Gastroesophageal sphincter (tissue), 4 donors: ENCODE measurements around the gene POMC. TPM values are rescaled to one million over a fixed set of nuclear protein-coding genes. Genes with fewer than 3 reads are reported as not detected.
A peak's percentile ranks its signal among the peaks of the same experiment; 100 is the strongest.

Experiments used
- ATAC-seq: fragments of 150-250 bp; one replicate; pipeline ENCODE4 v1.9.1; 2016; ENCODE audit warnings: mild to moderate bottlenecking, moderate library complexity
- H3K27ac ChIP-seq, 4 donors: fragments of 200-600 bp; sonication (generic) in 3 of 4; 1 replicate in 3 of 4; 2 replicates in 1 of 4; pipeline ENCODE4 v1.5.1; 2016 to 2019
- H3K27me3 ChIP-seq: fragments of 200-600 bp; sonication (generic); one replicate; pipeline ENCODE4 v1.5.1; 2019
- H3K36me3 ChIP-seq, 2 donors: fragments of 200-600 bp; sonication (generic); one replicate each; pipeline ENCODE4 v1.5.1; 2019; ENCODE audit warnings: control low read depth in 1 of 2
- H3K4me1 ChIP-seq, 3 donors: fragments of 200-600 bp; sonication (generic); 1 replicate in 2 of 3; 2 replicates in 1 of 3; pipeline ENCODE4 v1.5.1; 2016 to 2019; ENCODE audit warnings: control low read depth in 2 of 3
- H3K4me3 ChIP-seq, 2 donors: fragments of 200-600 bp; sonication (generic); one replicate each; pipeline ENCODE4 v1.5.1; 2019; ENCODE audit warnings: mild to moderate bottlenecking in 1 of 2, moderate library complexity in 1 of 2
- H3K9me3 ChIP-seq, 3 donors: fragments of 200-600 bp; sonication (generic); one replicate each; pipeline ENCODE4 v1.5.1; 2017 to 2019; ENCODE audit warnings: control low read depth in 2 of 3
- EP300 ChIP-seq: sonication (generic); formaldehyde crosslinking; IDR thresholded peaks from one replicate; pipeline ENCODE4 v1.6.1; 2017; ENCODE audit warnings: antibody characterized with exemption, mild to moderate bottlenecking
- POLR2A ChIP-seq, 2 donors: fragments of 450-650 bp; IDR thresholded peaks; one replicate each; pipeline ENCODE4 v1.6.1; 2017; ENCODE audit warnings: antibody characterized with exemption in 2 of 2, mild to moderate bottlenecking in 2 of 2, moderate library complexity in 1 of 2
- POLR2AphosphoS5 ChIP-seq: sonication (generic); formaldehyde crosslinking; IDR thresholded peaks from one replicate; pipeline ENCODE4 v1.6.1; 2017; ENCODE audit warnings: antibody characterized with exemption
- WGBS, 2 donors: methylation state at CpG; one replicate each; pipeline ENCODE4 v1.1.5; 2018; ENCODE audit warnings: low coverage in 1 of 2; 5-methylcytosine and 5-hydroxymethylcytosine counted together
- total RNA-seq, 4 donors: library from RNA; depleted of rRNA; stranded (reverse); fragments of >200 nt; gene quantifications; one replicate each; pipeline ENCODE4 v1.1.0, GENCODE V29; 2016
- TF ChIP-seq, protein P1 (sequence below), 4 experiments: fragments of 200-600 bp in 2 of 4; fragments of 450-650 bp in 2 of 4; sonication (generic) in 1 of 4; IDR thresholded peaks; one replicate each; pipeline ENCODE4 v1.5.1; 2017 to 2019; ENCODE audit warnings: antibody characterized with exemption in 4 of 4, mild to moderate bottlenecking in 2 of 4, moderate library complexity in 2 of 4

POMC gene
- total RNA-seq = 10 to 100 TPM in 1 of 4 donors, 1 to 10 TPM in 3; 2.5 to 24.4 (median 5.4) TPM

DNA sequence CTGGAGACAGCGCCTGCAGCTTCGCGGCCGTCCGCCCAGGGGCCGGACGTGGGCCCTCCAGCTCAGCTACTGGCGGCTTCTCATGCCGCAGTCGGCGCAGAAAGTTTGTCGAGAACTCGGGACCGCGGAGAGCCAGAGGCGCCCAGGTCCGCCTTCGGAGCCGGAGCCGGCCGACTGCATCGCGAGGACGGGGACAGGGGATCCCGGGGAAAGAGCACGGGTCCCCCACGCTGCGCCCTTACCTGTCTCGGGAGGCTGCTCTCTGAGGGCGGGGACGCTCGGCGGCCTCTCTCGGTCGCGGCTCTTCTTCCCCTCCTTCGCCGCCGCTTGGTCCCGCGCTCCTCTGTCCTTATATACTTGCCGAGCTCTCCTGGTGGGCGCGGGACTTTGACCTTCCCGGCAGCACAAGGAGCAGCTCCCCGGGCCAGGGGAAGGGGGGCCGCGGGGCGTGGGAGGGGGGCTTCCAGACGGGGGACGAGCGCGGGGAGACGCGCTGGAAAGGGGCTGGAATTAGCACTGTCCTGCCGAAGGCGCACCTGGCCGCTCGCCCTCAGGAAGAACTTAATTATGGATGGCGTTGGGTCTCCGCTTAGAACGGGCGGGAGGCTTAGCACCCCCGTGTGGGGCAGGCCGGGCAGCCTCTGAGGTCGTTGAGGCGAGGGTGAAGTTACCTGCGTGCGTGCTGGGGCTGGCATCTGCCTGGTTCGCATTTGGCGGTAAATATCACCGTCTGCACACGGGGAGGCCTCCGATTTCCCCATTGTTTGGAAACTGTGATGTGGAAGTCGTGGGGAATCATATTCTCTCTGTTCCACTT lies at the start of gene POMC:
Gene POMC (minus strand): TSS at position 325 of the 817 bp plus-strand sequence. CDS start 3,808 bp downstream, outside the sequence.
- H3K27ac ChIP-seq = no peak within 1 kb of the TSS
- ATAC-seq = peak; percentile 46
- H3K4me1 ChIP-seq = peaks cover 0 to 17% (median 8%) of the 10 kb centered on the region in 3 donors
- no peak for TF ChIP-seq POLR2AphosphoS5
- TF ChIP-seq, protein P1, sequence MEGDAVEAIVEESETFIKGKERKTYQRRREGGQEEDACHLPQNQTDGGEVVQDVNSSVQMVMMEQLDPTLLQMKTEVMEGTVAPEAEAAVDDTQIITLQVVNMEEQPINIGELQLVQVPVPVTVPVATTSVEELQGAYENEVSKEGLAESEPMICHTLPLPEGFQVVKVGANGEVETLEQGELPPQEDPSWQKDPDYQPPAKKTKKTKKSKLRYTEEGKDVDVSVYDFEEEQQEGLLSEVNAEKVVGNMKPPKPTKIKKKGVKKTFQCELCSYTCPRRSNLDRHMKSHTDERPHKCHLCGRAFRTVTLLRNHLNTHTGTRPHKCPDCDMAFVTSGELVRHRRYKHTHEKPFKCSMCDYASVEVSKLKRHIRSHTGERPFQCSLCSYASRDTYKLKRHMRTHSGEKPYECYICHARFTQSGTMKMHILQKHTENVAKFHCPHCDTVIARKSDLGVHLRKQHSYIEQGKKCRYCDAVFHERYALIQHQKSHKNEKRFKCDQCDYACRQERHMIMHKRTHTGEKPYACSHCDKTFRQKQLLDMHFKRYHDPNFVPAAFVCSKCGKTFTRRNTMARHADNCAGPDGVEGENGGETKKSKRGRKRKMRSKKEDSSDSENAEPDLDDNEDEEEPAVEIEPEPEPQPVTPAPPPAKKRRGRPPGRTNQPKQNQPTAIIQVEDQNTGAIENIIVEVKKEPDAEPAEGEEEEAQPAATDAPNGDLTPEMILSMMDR (IDR thresholded peaks at IDR 0.05) = no peak
- peak within 1 kb of the TSS; percentile 13 to 52 for H3K4me3 ChIP-seq
- H3K9me3 ChIP-seq = no peaks in the 10 kb centered on the region
- H3K27me3 ChIP-seq = peaks cover 68% of the 10 kb centered on the region
- 20 to 50% methylated on average over 2 of the region's 75 CpGs for WGBS, 2 donors
- H3K36me3 ChIP-seq = no peaks in the 10 kb centered on the region

GRCh38 chr2:25218100-25218499 lies 49.7 kb upstream of the POMC start:
- H3K4me1 ChIP-seq = peaks cover 0 to 6% (median 0%) of the 10 kb centered on the region in 3 donors
- no peaks in the 10 kb centered on the region for H3K36me3 ChIP-seq
- H3K9me3 ChIP-seq = no peaks in the 10 kb centered on the region
- no peaks in the 10 kb centered on the region for H3K27me3 ChIP-seq
- no peak overlapping the region for H3K27ac ChIP-seq
- 100% methylated on average over 3 of the region's 3 CpGs for WGBS, 2 donors
- no peak for ATAC-seq
- H3K4me3 ChIP-seq = no peak overlapping the region
- no peak for TF ChIP-seq EP300
- TF ChIP-seq POLR2A (IDR thresholded peaks at IDR 0.05) = no peak
- no peak for TF ChIP-seq POLR2AphosphoS5
- TF ChIP-seq, protein P1 (IDR thresholded peaks at IDR 0.05) = no peak

DNA sequence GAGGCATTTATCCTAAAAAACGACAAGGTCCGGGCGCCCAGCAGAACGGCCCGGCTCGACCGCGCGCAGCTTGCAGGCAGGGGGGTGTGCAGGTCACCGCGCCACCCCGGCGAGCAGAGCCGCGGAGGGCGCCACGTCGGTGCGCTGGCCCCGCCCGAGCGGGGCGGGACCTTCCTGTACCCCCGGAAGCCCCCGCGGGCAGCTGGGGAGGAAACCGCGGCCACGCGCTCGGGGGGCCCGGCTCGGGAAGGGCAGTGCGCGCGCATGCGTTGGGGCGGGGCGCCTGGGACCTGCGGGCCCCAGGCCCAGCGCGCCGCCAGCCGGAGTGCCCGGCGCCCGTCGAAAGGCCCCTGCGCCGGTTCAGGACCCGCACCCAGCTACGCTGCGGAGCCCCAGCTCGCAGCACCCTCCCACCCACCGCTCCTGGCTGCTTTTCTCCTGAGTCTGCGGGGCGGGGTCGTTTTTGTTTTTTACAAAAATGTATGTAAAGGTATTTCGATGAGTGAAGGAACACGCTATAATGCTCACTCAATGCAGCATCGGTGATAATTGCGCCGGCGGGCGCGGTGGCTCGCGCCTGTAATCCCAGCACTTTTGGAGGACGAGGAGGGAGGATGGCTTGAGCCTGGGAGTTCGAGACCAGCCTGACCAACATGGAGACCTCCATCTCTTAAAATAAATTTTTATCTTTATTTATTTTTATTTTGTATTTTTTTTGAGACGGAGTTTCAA lies 47.7 kb upstream of the POMC start:
- H3K4me3 ChIP-seq = peak overlapping the region; percentile 54 to 66
- TF ChIP-seq, protein P1 (IDR thresholded peaks at IDR 0.05) = no peak
- TF ChIP-seq EP300 (no peak), POLR2AphosphoS5 (no peak), POLR2A (IDR thresholded peaks at IDR 0.05) (peak in 1 of 2 donors; percentile 33)
- peak overlapping the region in 3 of 4 donors; percentile 74 to 84 (median 81) for H3K27ac ChIP-seq
- no peaks in the 10 kb centered on the region for H3K36me3 ChIP-seq
- no peaks in the 10 kb centered on the region for H3K9me3 ChIP-seq
- peak; percentile 82 for ATAC-seq
- peaks cover 0 to 6% (median 0%) of the 10 kb centered on the region in 3 donors for H3K4me1 ChIP-seq
- no peaks in the 10 kb centered on the region for H3K27me3 ChIP-seq
- WGBS, 2 donors = 0 to 4% methylated on average over 1 to 7 of the region's 71 CpGs

DNA sequence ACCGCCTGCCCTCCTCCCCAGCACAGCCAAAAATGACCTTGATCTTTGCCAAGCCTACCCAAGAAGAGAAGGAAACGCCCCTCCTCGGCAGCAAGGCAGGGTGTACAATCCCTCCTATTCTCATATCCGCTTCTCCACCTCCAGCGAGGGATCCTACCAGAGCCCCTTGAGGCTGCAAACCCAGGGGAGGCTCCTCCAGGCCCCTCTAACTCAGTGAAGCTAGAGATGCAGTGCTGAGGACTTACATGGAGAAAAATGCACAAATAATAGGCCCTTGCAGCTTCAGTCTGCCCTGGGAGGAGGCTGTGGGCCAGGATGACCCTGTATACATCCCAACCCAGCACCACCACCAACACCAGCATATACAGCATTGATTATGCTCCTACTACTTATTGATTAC lies 46.9 kb upstream of the POMC start:
- WGBS, 2 donors = 90% methylated on average over 2 of the region's 5 CpGs; no CpG with 5 or more reads in 1 of the 2 donors
- TF ChIP-seq EP300 = no peak
- TF ChIP-seq POLR2AphosphoS5 = no peak
- TF ChIP-seq POLR2A (IDR thresholded peaks at IDR 0.05) = no peak
- TF ChIP-seq, protein P1 (IDR thresholded peaks at IDR 0.05) = no peak
- H3K27ac ChIP-seq = peak overlapping the region in 3 of 4 donors; percentile 74 to 84 (median 81)
- H3K4me1 ChIP-seq = peaks cover 0 to 6% (median 0%) of the 10 kb centered on the region in 3 donors
- no peaks in the 10 kb centered on the region for H3K9me3 ChIP-seq
- ATAC-seq = no peak
- H3K36me3 ChIP-seq = no peaks in the 10 kb centered on the region
- H3K27me3 ChIP-seq = no peaks in the 10 kb centered on the region
- no peak overlapping the region for H3K4me3 ChIP-seq
